HG02885 (cell line): ENCODE results near the gene TNFRSF14.

Experiments
- ATAC-seq: cut with Tn5 transposase; IDR thresholded peaks from one replicate; pipeline ENCODE4 v1.9.1; 2021; ENCODE audit warnings: mild to moderate bottlenecking; ENCODE audit not compliant: unreplicated experiment, poor library complexity

TNFRSF14 gene

GRCh38 chr1:2585318-2586092 lies 29.3 kb downstream of the TNFRSF14 start:
- no peak for ATAC-seq

DNA sequence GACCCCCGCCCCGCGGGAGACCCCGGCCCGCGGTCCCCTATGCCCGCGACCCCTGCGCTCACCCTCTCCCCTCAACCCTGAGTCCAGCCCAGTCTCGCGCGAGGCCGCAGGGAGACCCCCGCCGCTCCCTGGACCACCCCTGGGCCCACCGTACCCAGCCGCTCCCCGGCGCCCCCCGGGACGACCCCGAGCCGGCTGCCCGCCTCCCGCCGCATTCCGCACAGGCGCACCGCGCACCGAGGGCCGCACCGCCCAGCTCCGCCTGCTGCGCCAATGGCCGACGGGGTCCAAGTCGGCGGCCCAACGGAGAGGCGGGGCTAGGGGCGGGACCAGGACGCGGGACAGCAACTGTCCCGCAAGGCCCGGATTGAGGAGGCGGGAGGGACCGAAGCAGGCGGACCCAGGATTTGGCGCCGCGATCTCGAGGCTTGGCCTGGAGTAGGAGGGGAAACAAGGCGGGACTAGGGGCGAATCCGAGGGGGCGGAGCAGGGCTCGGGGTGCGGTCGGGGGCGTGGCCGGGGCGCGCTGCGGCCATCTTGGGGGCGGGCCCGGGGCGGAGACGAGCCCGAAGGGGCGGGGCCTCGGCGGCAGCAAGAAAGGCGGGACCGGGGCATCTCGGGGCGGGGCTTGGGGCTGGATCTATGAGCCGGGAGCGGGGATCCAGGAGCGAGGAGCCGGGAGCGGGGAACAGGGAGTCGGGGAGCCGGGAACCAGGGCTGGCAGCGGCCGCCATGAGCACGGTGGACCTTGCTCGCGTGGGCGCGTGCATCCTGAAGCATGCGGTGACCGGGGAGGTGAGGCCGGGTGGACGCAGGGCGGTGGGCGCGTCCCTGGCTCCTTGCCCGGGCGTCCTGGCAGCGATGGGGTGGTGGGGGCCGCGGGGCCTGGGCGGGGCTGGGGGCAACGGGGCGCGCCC lies 30.2 kb downstream of the TNFRSF14 start, which contains the start of gene PRXL2B:
TSS of gene PRXL2B (plus strand) at position 624 of the 917 bp plus-strand sequence. CDS start at position 733, 109 bp downstream.
- peak; percentile 77 for ATAC-seq

DNA sequence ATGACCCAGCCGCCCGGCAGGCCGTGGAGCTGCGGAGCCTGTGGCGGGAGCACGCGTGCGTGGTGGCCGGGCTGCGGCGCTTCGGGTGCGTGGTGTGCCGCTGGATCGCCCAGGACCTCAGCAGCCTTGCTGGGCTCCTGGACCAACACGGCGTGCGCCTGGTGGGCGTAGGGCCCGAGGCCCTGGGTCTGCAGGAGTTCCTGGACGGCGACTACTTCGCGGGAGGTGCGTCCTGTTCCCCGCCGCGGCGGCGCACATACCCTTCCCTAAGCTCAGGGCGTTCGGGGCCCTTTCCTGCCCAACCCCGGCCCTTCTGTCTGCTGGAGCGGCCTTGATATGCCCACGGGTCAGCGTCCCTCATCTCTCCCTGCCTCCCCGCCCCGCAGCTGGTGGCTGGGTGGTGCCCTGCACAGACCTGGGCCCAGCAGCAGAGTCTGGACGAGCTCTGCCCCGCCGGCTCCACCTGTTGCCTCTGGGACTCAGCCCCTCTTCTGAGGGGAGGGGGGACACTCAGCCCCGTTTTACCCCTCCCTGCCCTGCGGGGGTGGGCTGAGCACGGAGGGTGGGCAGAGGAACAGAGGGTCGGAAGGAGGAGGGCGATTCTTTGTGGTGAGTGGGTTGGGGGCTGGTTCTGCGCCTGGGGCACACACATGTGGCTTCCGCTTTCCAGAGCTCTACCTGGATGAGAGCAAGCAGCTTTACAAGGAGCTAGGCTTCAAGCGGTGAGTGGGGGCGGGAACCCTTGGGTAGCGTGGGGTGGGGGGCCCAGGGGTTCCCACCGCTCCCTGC lies 31.1 kb downstream of the TNFRSF14 start:
- ATAC-seq, result no peak

DNA sequence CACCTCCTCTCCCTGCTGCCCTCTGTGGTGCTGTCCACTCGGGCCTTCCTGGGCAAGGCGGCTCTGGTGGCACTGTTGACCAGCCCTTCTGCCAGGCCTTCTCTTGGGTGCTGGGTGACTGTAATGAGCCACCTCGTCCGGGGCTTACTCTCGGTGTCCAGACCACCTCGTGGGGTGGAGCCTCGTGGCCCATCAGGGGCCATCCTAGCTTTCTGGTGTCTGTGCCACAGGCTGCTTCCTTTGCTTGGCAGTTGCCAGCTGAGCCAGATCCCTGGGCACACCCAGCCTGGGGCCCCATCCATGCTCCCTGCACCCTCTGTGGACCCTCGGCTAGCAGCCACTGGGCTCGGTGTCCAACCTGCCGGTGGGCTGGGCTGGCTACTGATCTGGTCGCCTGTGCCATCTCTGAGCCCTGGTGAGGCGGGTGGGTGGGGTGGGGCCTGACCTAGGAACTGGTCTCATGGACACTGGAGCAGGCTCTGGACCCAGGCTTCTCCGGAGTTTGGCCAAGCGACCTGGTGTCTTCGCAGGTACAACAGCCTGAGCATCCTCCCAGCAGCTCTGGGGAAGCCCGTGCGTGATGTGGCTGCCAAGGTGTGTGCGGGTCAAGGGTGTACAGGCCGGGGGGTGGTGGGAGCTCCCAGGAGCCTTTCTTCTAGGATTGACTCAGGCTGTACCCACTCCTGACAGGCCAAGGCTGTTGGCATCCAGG lies 31.8 kb downstream of the TNFRSF14 start:
- ATAC-seq, result no peak

DNA sequence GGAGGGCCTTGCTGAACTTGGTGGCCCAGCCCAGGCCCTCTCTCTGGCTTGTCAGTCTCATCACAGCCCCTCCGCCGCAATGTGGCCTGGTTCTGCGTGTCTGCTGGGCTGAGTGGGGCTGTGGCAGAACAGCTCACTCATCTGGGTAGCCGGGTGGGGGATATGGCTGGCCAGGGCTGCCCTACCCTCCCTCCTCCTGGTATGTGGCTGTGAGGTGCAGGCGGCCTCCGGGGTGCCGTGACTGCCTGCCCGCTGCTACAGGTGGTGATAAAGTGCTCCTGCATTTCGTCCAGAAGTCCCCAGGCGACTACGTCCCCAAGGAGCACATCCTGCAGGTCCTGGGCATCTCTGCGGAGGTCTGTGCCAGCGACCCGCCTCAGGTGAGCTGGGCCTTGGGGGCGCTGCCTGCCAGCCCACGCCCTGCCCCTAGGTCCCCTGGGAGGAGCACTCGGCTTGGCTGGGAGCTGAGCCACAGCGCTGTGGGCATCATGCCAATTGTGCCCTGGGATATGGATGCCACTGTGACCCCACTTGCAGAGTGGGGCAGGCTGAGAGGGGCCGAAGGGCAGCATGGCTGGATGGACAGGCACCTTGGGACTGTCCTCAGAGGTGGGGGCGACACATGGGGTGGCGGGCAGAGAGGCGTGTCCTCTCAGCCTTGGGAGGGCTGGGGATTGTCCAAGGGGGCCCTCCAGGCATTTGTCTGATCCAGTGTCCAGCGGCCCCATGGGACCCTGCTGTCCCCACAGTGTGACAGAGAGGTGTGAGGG lies 32.7 kb downstream of the TNFRSF14 start:
- ATAC-seq, result no peak

DNA sequence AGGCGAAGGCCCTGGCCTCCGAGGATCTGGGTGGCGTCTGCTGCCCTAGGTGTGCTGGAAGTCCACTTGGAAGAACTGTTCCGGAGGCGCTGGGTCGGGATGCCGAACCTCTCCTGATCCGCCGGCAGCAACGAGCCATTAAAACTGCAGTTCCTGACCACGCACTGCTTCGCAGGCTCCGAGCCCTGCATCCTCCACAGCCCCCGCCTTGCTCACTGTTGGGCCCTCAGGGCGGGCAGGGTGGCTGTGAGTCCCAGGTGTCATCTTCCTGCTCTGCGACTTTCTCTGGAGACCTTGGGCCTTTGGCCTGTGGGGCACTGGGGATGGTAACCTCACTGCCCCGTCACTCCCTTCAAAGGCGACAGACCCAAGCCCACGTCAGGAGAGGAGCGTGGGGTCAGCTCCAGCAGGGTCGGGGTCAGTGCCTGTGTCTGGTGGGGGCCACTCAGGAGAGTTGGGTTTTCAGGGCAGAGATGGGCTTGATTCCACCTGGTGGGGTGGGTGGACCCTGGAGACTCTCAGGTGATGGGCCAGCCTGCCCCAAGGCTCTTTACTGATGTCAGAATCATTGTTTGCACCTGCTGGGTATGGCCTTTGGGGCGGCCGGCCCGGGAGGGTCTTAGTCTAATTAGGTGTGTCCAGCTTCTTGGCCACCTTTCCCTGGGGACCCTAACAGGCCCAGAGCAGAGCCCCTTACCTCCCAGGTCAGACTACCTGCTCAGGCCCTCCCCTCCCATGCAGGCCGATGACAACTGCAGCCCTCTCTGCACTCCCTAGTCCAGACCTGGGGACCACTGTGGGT lies 33.5 kb downstream of the TNFRSF14 start:
- ATAC-seq, result no peak

DNA sequence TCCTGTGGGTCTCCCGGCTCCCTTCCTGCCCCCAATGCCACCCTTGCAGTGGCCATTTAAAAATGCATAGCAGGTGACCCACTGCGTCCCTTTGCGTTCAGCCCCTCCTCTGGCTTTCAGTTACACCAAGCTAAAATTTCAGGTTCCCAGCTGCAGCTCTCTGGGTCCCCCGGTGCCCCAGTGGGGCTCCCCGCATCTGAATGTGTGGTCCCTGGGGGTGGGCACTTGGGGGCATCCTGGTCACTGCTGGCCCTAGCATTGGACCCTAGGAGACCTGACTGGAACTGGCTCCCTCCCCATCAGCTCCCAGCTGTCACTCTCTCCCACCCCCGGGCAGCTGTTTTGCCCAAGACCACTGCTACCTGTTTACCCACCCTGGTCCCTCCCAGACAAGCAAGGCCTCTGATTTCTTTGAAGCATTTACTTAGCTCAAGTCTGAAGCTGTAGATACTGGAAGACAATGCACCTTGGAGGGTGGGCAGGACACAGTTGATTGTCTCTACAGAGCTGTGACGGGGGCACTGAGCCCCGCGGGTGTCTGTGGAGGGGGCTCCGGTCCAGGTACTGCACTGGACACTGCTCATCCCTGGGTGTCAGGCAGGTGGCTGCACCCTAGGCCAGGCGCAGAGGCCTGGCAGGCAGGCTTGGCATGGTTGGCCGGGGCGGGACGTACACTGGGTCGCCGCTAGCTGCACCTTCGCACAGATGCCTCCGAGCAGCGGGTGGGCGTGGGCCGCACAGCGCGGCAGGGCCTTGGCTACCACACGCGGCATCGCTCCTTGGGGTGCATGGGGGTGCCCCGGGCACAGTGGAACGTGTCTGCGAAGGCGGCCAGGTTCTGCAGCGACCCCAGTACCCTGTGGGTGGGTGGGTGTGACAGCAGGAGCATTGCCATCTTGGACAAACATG lies 34.3 kb downstream of the TNFRSF14 start:
- ATAC-seq, result no peak

GRCh38 chr1:2591233-2591580 lies 35.0 kb downstream of the TNFRSF14 start:
- no peak for ATAC-seq

DNA sequence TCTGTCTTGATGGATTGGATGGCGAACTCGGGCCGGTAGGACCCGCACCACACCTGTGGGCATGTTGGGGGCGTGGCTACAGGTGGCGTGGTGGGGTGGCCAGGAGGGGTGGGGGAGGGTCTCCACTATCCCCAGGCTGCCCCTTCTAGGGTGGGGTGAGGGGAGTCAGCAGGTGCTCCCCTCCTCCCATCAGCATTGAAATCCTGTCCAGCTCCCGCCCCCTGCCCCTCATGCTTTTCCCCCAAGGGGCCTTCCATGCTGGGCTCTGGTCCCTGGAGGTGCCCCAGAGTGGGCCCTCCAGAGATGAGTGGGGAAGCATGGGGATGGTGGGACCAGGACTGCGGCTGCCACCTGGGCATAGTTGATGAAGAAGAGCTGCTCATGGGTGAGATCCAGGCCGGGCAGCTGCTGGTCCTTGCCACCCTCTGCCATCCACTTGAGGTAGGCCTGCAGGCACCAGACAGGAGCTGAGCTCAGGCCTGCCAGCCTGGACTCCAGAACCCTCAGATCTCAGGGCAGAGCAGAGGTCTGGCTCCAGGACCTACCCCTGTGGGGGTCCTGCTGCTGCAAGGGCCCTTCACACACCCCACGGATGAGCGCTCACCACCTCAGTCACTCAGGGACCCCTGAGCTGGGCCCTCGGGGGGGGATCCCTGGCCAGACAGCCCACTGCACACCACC lies 35.5 kb downstream of the TNFRSF14 start:
- no peak for ATAC-seq

- no peak for ATAC-seq
Measured at GRCh38 chr1:2592672-2593071, 36.5 kb downstream of the TNFRSF14 start.

GRCh38 chr1:2593251-2593878 lies 37.2 kb downstream of the TNFRSF14 start:
- no peak for ATAC-seq

DNA sequence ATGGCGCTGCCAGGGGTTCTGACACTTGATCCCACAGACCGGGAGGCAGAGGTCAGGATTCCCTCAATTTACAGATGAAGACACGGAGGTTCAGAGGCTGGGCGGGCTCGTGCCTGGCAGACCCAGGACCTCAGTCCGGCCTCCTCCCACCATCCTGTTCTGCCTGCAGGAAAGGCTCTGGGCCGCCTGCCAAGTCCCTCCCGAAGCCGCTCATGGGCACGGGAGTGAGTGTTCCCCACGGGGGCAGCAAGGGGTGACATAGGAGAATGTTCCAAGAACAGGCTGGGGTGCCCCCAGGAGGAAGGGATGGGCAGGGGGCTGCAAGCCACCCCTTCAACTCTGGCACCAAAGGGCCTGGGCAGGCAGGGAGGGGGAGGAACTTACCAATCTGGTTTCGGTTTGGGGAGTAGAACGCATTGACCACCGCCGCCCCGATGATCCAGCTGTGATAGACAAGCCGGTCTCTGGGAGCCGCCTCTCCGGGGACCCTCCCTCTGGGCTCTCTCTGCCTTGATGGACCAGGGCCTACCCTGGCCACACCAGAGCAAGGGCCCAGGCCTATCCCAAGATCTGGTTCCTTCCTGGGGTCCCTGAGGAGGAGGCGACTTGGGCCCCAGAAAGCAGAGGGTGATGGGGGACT lies 38.0 kb downstream of the TNFRSF14 start:
- ATAC-seq, result no peak

- no peak for ATAC-seq
Measured at GRCh38 chr1:2594641-2595131, 38.5 kb downstream of the TNFRSF14 start.

GRCh38 chr1:2595261-2595811 lies 39.2 kb downstream of the TNFRSF14 start:
- no peak for ATAC-seq

- no peak for ATAC-seq
Measured at GRCh38 chr1:2595812-2596529, 39.8 kb downstream of the TNFRSF14 start.
